D341Med (cell line): ENCODE measurements around the gene CYB561D1.
A peak's percentile ranks its signal among the peaks of the same experiment; 100 is the strongest.

Experiments
- DNase-seq: peaks from one replicate; pipeline ENCODE4 v3.0.0; 2012; ENCODE audit warnings: low spot score

CYB561D1 gene

GRCh38 chr1:109481646-109482045 is 12.2 kb upstream of the CYB561D1 start:
- DNase-seq, result no peak

GRCh38 chr1:109482242-109482641 is 11.7 kb upstream of the CYB561D1 start:
- DNase-seq, result no peak

- DNase-seq, result peak; percentile 79
These were observed 10.9 kb upstream of the CYB561D1 start for GRCh38 chr1:109482791-109483671.

- peak; percentile 98 for DNase-seq
These were observed 10.0 kb upstream of the CYB561D1 start, which contains the start of gene ATXN7L2 for GRCh38 chr1:109483672-109484518. TSS of gene ATXN7L2 (plus strand) at chr1:109483905. CDS start at chr1:109483954, 49 bp downstream.

GRCh38 chr1:109484519-109484975 is 9.3 kb upstream of the CYB561D1 start:
- no peak for DNase-seq

GRCh38 chr1:109485001-109485400 is 8.9 kb upstream of the CYB561D1 start:
- DNase-seq, result no peak

GRCh38 chr1:109487261-109487660 is 6.6 kb upstream of the CYB561D1 start:
- no peak for DNase-seq

- no peak for DNase-seq
These were observed 5.7 kb upstream of the CYB561D1 start for GRCh38 chr1:109488201-109488600.

GRCh38 chr1:109488696-109489095 is 5.2 kb upstream of the CYB561D1 start:
- no peak for DNase-seq

GRCh38 chr1:109490029-109490933 is 3.6 kb upstream of the CYB561D1 start:
- DNase-seq, result peak; percentile 69

- DNase-seq, result no peak
These were observed 3.0 kb upstream of the CYB561D1 start for GRCh38 chr1:109490934-109491302.

- DNase-seq, result no peak
These were observed 2.5 kb upstream of the CYB561D1 start for GRCh38 chr1:109491372-109491771.

GRCh38 chr1:109492779-109493178 is 1.1 kb upstream of the CYB561D1 start:
- no peak for DNase-seq

GRCh38 chr1:109493227-109493626 is 667 bp upstream of the CYB561D1 start:
- DNase-seq, result no peak

- DNase-seq, result no peak
These were observed 1.8 kb downstream of the CYB561D1 start for GRCh38 chr1:109495738-109496137.

- DNase-seq, result no peak
These were observed 3.7 kb downstream of the CYB561D1 start for GRCh38 chr1:109497449-109498160.

- peak; percentile 72 for DNase-seq
These were observed 4.4 kb downstream of the CYB561D1 start for GRCh38 chr1:109498161-109498801.

- no peak for DNase-seq
These were observed 5.2 kb downstream of the CYB561D1 start for GRCh38 chr1:109499081-109499480.

GRCh38 chr1:109499661-109500536 is 6.0 kb downstream of the CYB561D1 start:
- peak; percentile 53 for DNase-seq
